DND-41 (cell line): ENCODE data around the gene IER3.

Experiments used
- ATAC-seq: fragments of 200-7000 bp; cut with Tn5 transposase; 3 replicates; pipeline ENCODE4 v1.9.1; 2021; ENCODE audit warnings: low read depth; ENCODE audit not compliant: insufficient read depth
- DNase-seq: peaks from one replicate; pipeline ENCODE4 v3.0.0-alpha.2; 2020
- H2AFZ ChIP-seq: 2 replicates; pipeline ENCODE4 v1.6.0; 2012; ENCODE audit warnings: low read depth, low read length
- H3K27ac ChIP-seq: 2 replicates; pipeline ENCODE4 v1.5.1; 2012; ENCODE audit warnings: low read length, inconsistent platforms
- H3K27me3 ChIP-seq: fragments of 200-600 bp; sonication (generic); 2 replicates; pipeline ENCODE4 v1.6.0; 2012; ENCODE audit warnings: low read length, mild to moderate bottlenecking, inconsistent platforms; ENCODE audit not compliant: insufficient read depth, poor library complexity
- H3K36me3 ChIP-seq: 2 replicates; pipeline ENCODE4 v1.5.1; 2012; ENCODE audit warnings: low read length, inconsistent platforms; ENCODE audit not compliant: insufficient read depth
- H3K4me1 ChIP-seq: 2 replicates; pipeline ENCODE4 v1.5.1; 2012; ENCODE audit warnings: mild to moderate bottlenecking, low read length; ENCODE audit not compliant: insufficient read depth
- H3K4me2 ChIP-seq: 2 replicates; pipeline ENCODE4 v1.6.0; 2012; ENCODE audit warnings: mild to moderate bottlenecking, moderate library complexity, low read length, inconsistent platforms; ENCODE audit not compliant: insufficient read depth
- H3K4me3 ChIP-seq, 2 experiments: fragments of 200-600 bp in 1 of 2; shearing (Covaris generic) in 1 of 2; 2 replicates each; pipeline ENCODE4 v1.5.1; 2012 to 2016; ENCODE audit warnings: inconsistent platforms in 2 of 2, low read length in 2 of 2, mild to moderate bottlenecking in 2 of 2, low read depth in 1 of 2, moderate library complexity in 1 of 2
- H3K79me2 ChIP-seq: 2 replicates; pipeline ENCODE4 v1.6.0; 2012; ENCODE audit warnings: low read length, inconsistent platforms; ENCODE audit not compliant: insufficient read depth
- H3K9ac ChIP-seq: 2 replicates; pipeline ENCODE4 v1.6.0; 2012; ENCODE audit warnings: low read depth, mild to moderate bottlenecking, inconsistent platforms, low read length, moderate library complexity
- H3K9me3 ChIP-seq: 2 replicates; pipeline ENCODE4 v1.5.1; 2012; ENCODE audit warnings: low read length, moderate library complexity, mild to moderate bottlenecking, inconsistent platforms; ENCODE audit not compliant: insufficient read depth, severe bottlenecking
- H4K20me1 ChIP-seq: 2 replicates; pipeline ENCODE4 v1.6.0; 2012; ENCODE audit warnings: low read length; ENCODE audit not compliant: insufficient read depth
- CTCF ChIP-seq: IDR thresholded peaks from 2 replicates; pipeline ENCODE4 v1.5.1; 2012; ENCODE audit warnings: borderline replicate concordance, low read length, moderate library complexity, mild to moderate bottlenecking; ENCODE audit not compliant: poor library complexity, severe bottlenecking; ENCODE audit errors: extremely low read depth
- EZH2 ChIP-seq: IDR thresholded peaks from 3 replicates; pipeline ENCODE4 v1.6.1; 2012; ENCODE audit warnings: borderline replicate concordance, low read depth, mild to moderate bottlenecking, moderate library complexity, low read length, inconsistent platforms; ENCODE audit not compliant: severe bottlenecking

IER3 gene

GRCh38 chr6:30777155-30777485 lies 32.8 kb upstream of the IER3 start:
- TF ChIP-seq CTCF (no peak), EZH2 (no peak)
- Histone ChIP-seq H3K4me1 (peaks cover 7% of the 10 kb centered on the region), H3K36me3 (no peaks in the 10 kb centered on the region), H3K9ac (no peak overlapping the region), H2AFZ (no peak overlapping the region), H3K4me3 (no peak overlapping the region), H3K27me3 (no peaks in the 10 kb centered on the region), H3K9me3 (no peaks in the 10 kb centered on the region), H3K4me2 (no peak overlapping the region), H3K79me2 (no peaks in the 10 kb centered on the region), H3K27ac (no peak overlapping the region), H4K20me1 (no peaks in the 10 kb centered on the region)
- ATAC-seq (no peak), DNase-seq (no peak)

GRCh38 chr6:30776390-30777154 lies 32.2 kb upstream of the IER3 start:
- no peak overlapping the region for H3K27ac ChIP-seq
- no peak overlapping the region for H3K4me2 ChIP-seq
- TF ChIP-seq EZH2 (no peak), CTCF (no peak)
- no peak overlapping the region for H3K4me3 ChIP-seq
- no peaks in the 10 kb centered on the region for H4K20me1 ChIP-seq
- H3K4me1 ChIP-seq = peaks cover 2% of the 10 kb centered on the region
- DNase-seq (no peak), ATAC-seq (no peak)
- no peaks in the 10 kb centered on the region for H3K27me3 ChIP-seq
- H3K9ac ChIP-seq = no peak overlapping the region
- no peaks in the 10 kb centered on the region for H3K36me3 ChIP-seq
- H3K79me2 ChIP-seq = no peaks in the 10 kb centered on the region
- H2AFZ ChIP-seq = no peak overlapping the region
- no peaks in the 10 kb centered on the region for H3K9me3 ChIP-seq

GRCh38 chr6:30775104-30775503 lies 30.8 kb upstream of the IER3 start:
- TF ChIP-seq EZH2 = no peak
- TF ChIP-seq CTCF = no peak
- peaks cover 2% of the 10 kb centered on the region for H3K4me1 ChIP-seq
- H3K9me3 ChIP-seq = no peaks in the 10 kb centered on the region
- H3K27me3 ChIP-seq = no peaks in the 10 kb centered on the region
- no peak for DNase-seq
- no peak overlapping the region for H3K27ac ChIP-seq
- no peak overlapping the region for H3K4me3 ChIP-seq
- no peak overlapping the region for H2AFZ ChIP-seq
- no peak overlapping the region for H3K4me2 ChIP-seq
- no peak overlapping the region for H3K9ac ChIP-seq
- no peaks in the 10 kb centered on the region for H3K79me2 ChIP-seq
- no peaks in the 10 kb centered on the region for H3K36me3 ChIP-seq
- ATAC-seq = no peak
- H4K20me1 ChIP-seq = no peaks in the 10 kb centered on the region

GRCh38 chr6:30774701-30775100 lies 30.4 kb upstream of the IER3 start:
- H3K4me1 ChIP-seq = peaks cover 6% of the 10 kb centered on the region
- no peak overlapping the region for H3K4me3 ChIP-seq
- no peak overlapping the region for H3K27ac ChIP-seq
- H3K4me2 ChIP-seq = no peak overlapping the region
- no peak for ATAC-seq
- TF ChIP-seq EZH2 (no peak), CTCF (no peak)
- H2AFZ ChIP-seq = no peak overlapping the region
- no peaks in the 10 kb centered on the region for H3K36me3 ChIP-seq
- H3K79me2 ChIP-seq = no peaks in the 10 kb centered on the region
- no peaks in the 10 kb centered on the region for H3K27me3 ChIP-seq
- H3K9me3 ChIP-seq = no peaks in the 10 kb centered on the region
- no peak overlapping the region for H3K9ac ChIP-seq
- H4K20me1 ChIP-seq = no peaks in the 10 kb centered on the region
- DNase-seq = no peak
